HCT116 (cell line): ENCODE results near the gene SOD1. TPM values are rescaled to one million over a fixed set of nuclear protein-coding genes. Genes with fewer than 3 reads are reported as not detected.

Experiments
- ATAC-seq: fragments of 200-7000 bp; cut with Tn5 transposase; 2 replicates; pipeline ENCODE4 v1.9.1; 2020; ENCODE audit warnings: mild to moderate bottlenecking, moderate library complexity
- BruUV-seq: library from RNA; stranded (reverse); fragments of 400-500 nt; replicated peaks from 2 replicates; lab custom pipeline; 2021; lab: Mats Ljungman, UMichigan
- CTCF ChIA-PET: fragments of 300-600 bp; sonication (Branson Sonifier 250); formaldehyde crosslinking; loops from one replicate; lab custom pipeline; 2021; ENCODE audit warnings: antibody characterized with exemption; lab: Charles Lee
- POLR2A ChIA-PET: fragments of 300-600, 350-600 bp; sonication (Branson Sonifier 250); formaldehyde crosslinking; loops from one replicate; lab custom pipeline; 2021; ENCODE audit warnings: antibody characterized with exemption; lab: Charles Lee
- RAD21 ChIA-PET, 2 experiments: fragments of 300-600 bp; sonication (Branson Sonifier 250); formaldehyde crosslinking; loops; one replicate each; lab custom pipeline; 2023; ENCODE audit warnings: low total read pairs in 2 of 2; ENCODE audit not compliant: uncharacterized antibody in 2 of 2, unreplicated experiment in 2 of 2, low non-redundant PET in 1 of 2; lab: Charles Lee
- DNase-seq: peaks from one replicate; pipeline ENCODE4 v3.0.0-alpha.2; 2010; ENCODE audit warnings: low read depth, low spot score
- H2AFZ ChIP-seq: fragments of 200-600 bp; shearing (Covaris generic), sonication (generic); 2 replicates; pipeline ENCODE4 v1.6.1; 2017; ENCODE audit warnings: low read depth, mixed run types, mixed read lengths, antibody characterized with exemption, low read length; ENCODE audit not compliant: poor library complexity, severe bottlenecking
- H3K27ac ChIP-seq: 2 replicates; pipeline ENCODE4 v1.5.1; 2012; ENCODE audit warnings: low read depth, low read length
- H3K27me3 ChIP-seq: fragments of 200-600 bp; sonication (generic); 2 replicates; pipeline ENCODE4 v1.6.1; 2016; ENCODE audit warnings: mixed run types, low read length, mixed read lengths; ENCODE audit not compliant: insufficient read depth
- H3K36me3 ChIP-seq, 2 experiments: fragments of 200-500 bp in 1 of 2; fragments of 200-600 bp in 1 of 2; sonication (Bioruptor generic) in 1 of 2; sonication (generic) in 1 of 2; 2 replicates each; pipeline versions ENCODE4 v1.5.1 to v1.6.1; 2014 to 2016; ENCODE audit warnings: low read length in 2 of 2, inconsistent platforms in 1 of 2, mixed read lengths in 1 of 2, mixed run types in 1 of 2; ENCODE audit not compliant: insufficient read depth in 2 of 2, control insufficient read depth in 1 of 2
- H3K4me1 ChIP-seq, 2 experiments: fragments of 200-600 bp in 1 of 2; sonication (generic) in 1 of 2; 2 replicates each; pipeline versions ENCODE4 v1.5.1 to v1.6.1; 2012 to 2017; ENCODE audit warnings: low read length in 2 of 2, inconsistent platforms in 1 of 2, mild to moderate bottlenecking in 1 of 2, mixed read lengths in 1 of 2, mixed run types in 1 of 2, moderate library complexity in 1 of 2; ENCODE audit not compliant: insufficient read depth in 2 of 2, control insufficient read depth in 1 of 2
- H3K4me2 ChIP-seq: fragments of 200-600 bp; sonication (generic); 2 replicates; pipeline ENCODE4 v1.6.1; 2017; ENCODE audit warnings: mixed run types, low read length, mixed read lengths
- H3K4me3 ChIP-seq, 2 experiments: fragments of 200-600 bp in 1 of 2; sonication (generic) in 1 of 2; replicated peaks in 1 of 2; 2 replicates each; pipeline ENCODE4 v1.5.1; 2011 to 2016; ENCODE audit warnings: low read length in 2 of 2, control low read depth in 1 of 2, low read depth in 1 of 2, mild to moderate bottlenecking in 1 of 2, mixed read lengths in 1 of 2, mixed run types in 1 of 2
- H3K79me2 ChIP-seq: fragments of 200-600 bp; sonication (generic); 2 replicates; pipeline ENCODE4 v1.6.1; 2017; ENCODE audit warnings: mild to moderate bottlenecking, mixed run types, low read length, moderate library complexity, mixed read lengths; ENCODE audit not compliant: insufficient read depth
- H3K9ac ChIP-seq: fragments of 200-600 bp; sonication (generic); 2 replicates; pipeline ENCODE4 v1.6.1; 2016; ENCODE audit warnings: low read length, mixed read lengths
- H3K9me2 ChIP-seq: fragments of 200-600 bp; sonication (generic), shearing (Covaris generic); 2 replicates; pipeline ENCODE4 v1.6.1; 2017; ENCODE audit warnings: mixed run types, mild to moderate bottlenecking, moderate library complexity; ENCODE audit not compliant: insufficient read depth
- H3K9me3 ChIP-seq, 2 experiments: fragments of 200-500 bp in 1 of 2; fragments of 200-600 bp in 1 of 2; sonication (Bioruptor generic) in 1 of 2; sonication (generic) in 1 of 2; 2 replicates each; pipeline ENCODE4 v1.6.1; 2014 to 2017; ENCODE audit warnings: low read length in 2 of 2, mixed read lengths in 2 of 2, inconsistent platforms in 1 of 2, low read depth in 1 of 2, mild to moderate bottlenecking in 1 of 2, mixed run types in 1 of 2, moderate library complexity in 1 of 2; ENCODE audit not compliant: control insufficient read depth in 1 of 2, insufficient read depth in 1 of 2
- H4K20me1 ChIP-seq: fragments of 200-600 bp; sonication (generic), shearing (Covaris generic); 2 replicates; pipeline ENCODE4 v1.6.1; 2017; ENCODE audit warnings: mixed run types, mild to moderate bottlenecking, moderate library complexity; ENCODE audit not compliant: insufficient read depth
- ATF3 ChIP-seq: IDR thresholded peaks from 2 replicates; pipeline ENCODE4 v1.6.1; 2012
- CBX3 ChIP-seq: IDR thresholded peaks from 2 replicates; pipeline ENCODE4 v1.6.1; 2012; ENCODE audit warnings: low read depth
- EGR1 ChIP-seq: IDR thresholded peaks from 2 replicates; pipeline ENCODE4 v1.6.1; 2012; ENCODE audit warnings: low read depth
- ELF1 ChIP-seq: IDR thresholded peaks from 2 replicates; pipeline ENCODE4 v1.6.1; 2012; ENCODE audit warnings: low read depth, borderline replicate concordance
- EZH2 ChIP-seq: fragments of 200-600 bp; sonication (generic); IDR thresholded peaks from 2 replicates; pipeline ENCODE4 v1.6.1; 2017; ENCODE audit warnings: antibody characterized with exemption, mixed run types
- JUND ChIP-seq: IDR thresholded peaks from 2 replicates; pipeline ENCODE4 v1.6.1; 2012
- MAX ChIP-seq: IDR thresholded peaks from 2 replicates; pipeline ENCODE4 v1.6.1; 2012
- POLR2AphosphoS5 ChIP-seq: IDR thresholded peaks from 2 replicates; pipeline ENCODE4 v1.6.1; 2011; ENCODE audit warnings: mild to moderate bottlenecking, low read depth, low read length, moderate library complexity
- SRF ChIP-seq: IDR thresholded peaks from 2 replicates; pipeline ENCODE4 v1.6.1; 2012; ENCODE audit warnings: low read depth
- YY1 ChIP-seq: IDR thresholded peaks from 2 replicates; pipeline ENCODE4 v1.6.1; 2011; ENCODE audit warnings: low read length, low read depth, moderate library complexity, mild to moderate bottlenecking; ENCODE audit not compliant: insufficient replicate concordance; ENCODE audit errors: extremely low read depth
- ZFX ChIP-seq: fragments of 450-650 bp; IDR thresholded peaks from 2 replicates; pipeline ENCODE4 v1.6.1; 2017
- ZNF274 ChIP-seq: fragments of 200-500 bp; sonication (Bioruptor generic); IDR thresholded peaks from 2 replicates; pipeline ENCODE4 v1.6.1; 2014; ENCODE audit warnings: mild to moderate bottlenecking, low read depth, low read length, inconsistent platforms
- intact Hi-C: fragments of 100-400 bp; cut with micrococcal nuclease; formaldehyde crosslinking; loops from 2 replicates; pipeline ENCODE4 v1.10.0; 2022
- total RNA-seq: library from RNA; stranded (reverse); gene quantifications from one replicate; pipeline ENCODE4 v1.2.1, GENCODE V29; 2021; ENCODE audit not compliant: unreplicated experiment
- TF ChIP-seq, protein P1 (sequence below): IDR thresholded peaks from 2 replicates; pipeline ENCODE4 v1.6.1; 2011; ENCODE audit warnings: mild to moderate bottlenecking, low read length, moderate library complexity; ENCODE audit not compliant: insufficient replicate concordance; ENCODE audit errors: extremely low read depth

The SOD1 gene
- total RNA-seq, 1 experiment from 2014 or later = 419 TPM

DNA sequence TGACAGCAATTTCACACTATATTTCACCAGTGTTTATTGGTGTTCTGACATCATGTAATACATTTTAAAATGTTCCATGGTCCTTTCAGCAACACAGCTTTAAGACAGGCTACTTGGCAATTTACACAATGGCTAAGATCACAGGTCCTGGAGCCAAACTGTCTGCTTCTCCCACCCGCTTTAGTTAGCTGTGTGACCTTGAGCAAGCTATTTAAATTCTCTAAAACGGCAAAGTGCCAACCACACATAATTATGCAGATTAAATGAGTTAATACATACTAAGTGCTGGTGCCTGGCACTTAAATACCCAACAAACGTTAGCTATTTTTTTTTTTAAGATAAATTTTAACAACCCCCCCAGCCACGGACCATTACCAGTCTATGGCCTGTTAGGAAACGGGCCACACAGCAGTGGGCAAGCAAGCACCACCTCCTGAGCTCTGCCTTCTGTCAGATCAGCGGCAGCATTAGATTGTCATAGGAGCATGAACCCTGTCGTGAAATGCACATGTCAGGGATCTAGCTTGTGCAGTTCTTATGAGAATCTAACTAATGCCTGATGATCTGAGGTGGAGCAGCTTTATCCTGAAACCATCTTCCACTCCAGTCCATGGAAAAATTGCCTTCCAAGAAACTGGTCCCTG lies 26.9 kb downstream of the SOD1 start:
- no peak for DNase-seq
- ChIA-PET RAD21 (no interaction called here), POLR2A (no interaction called here), CTCF (no interaction called here)
- Histone ChIP-seq H2AFZ (no peak overlapping the region), H3K4me1 (no peaks in the 10 kb centered on the region), H3K9ac (no peak overlapping the region), H3K27ac (no peak overlapping the region), H3K4me2 (no peak overlapping the region), H3K4me3 (no peak overlapping the region), H3K9me3 (no peaks in the 10 kb centered on the region), H3K9me2 (no peaks in the 10 kb centered on the region), H4K20me1 (peaks cover 17% of the 10 kb centered on the region; the same call in 1 of the 2 replicates), H3K36me3 (peaks cover 47 to 58% of the 10 kb centered on the region in 2 experiments), H3K27me3 (no peaks in the 10 kb centered on the region), H3K79me2 (peaks cover 36% of the 10 kb centered on the region)
- TF ChIP-seq SRF = no peak
- intact Hi-C loops = no loop called here
- no TSS peak for BruUV-seq
- no peak for ATAC-seq

- Histone ChIP-seq H3K4me1 (no peaks in the 10 kb centered on the region), H3K27ac (no peak overlapping the region), H3K4me2 (no peak overlapping the region), H4K20me1 (peaks cover 17% of the 10 kb centered on the region; the same call in 1 of the 2 replicates), H3K27me3 (no peaks in the 10 kb centered on the region), H3K79me2 (peaks cover 36% of the 10 kb centered on the region), H2AFZ (no peak overlapping the region), H3K9ac (no peak overlapping the region), H3K4me3 (no peak overlapping the region), H3K9me2 (no peaks in the 10 kb centered on the region), H3K9me3 (no peaks in the 10 kb centered on the region), H3K36me3 (peaks cover 54 to 58% of the 10 kb centered on the region in 2 experiments)
- no TSS peak for BruUV-seq
- DNase-seq (no peak), ATAC-seq (no peak)
- no peak for TF ChIP-seq JUND
- TF ChIP-seq ATF3 = no peak
- TF ChIP-seq POLR2AphosphoS5 = no peak
- TF ChIP-seq ELF1 = no peak
- TF ChIP-seq YY1 = no peak
- TF ChIP-seq MAX = no peak
- TF ChIP-seq EGR1 = no peak
- no peak for TF ChIP-seq EZH2
- no peak for TF ChIP-seq ZFX
- TF ChIP-seq, protein P1, sequence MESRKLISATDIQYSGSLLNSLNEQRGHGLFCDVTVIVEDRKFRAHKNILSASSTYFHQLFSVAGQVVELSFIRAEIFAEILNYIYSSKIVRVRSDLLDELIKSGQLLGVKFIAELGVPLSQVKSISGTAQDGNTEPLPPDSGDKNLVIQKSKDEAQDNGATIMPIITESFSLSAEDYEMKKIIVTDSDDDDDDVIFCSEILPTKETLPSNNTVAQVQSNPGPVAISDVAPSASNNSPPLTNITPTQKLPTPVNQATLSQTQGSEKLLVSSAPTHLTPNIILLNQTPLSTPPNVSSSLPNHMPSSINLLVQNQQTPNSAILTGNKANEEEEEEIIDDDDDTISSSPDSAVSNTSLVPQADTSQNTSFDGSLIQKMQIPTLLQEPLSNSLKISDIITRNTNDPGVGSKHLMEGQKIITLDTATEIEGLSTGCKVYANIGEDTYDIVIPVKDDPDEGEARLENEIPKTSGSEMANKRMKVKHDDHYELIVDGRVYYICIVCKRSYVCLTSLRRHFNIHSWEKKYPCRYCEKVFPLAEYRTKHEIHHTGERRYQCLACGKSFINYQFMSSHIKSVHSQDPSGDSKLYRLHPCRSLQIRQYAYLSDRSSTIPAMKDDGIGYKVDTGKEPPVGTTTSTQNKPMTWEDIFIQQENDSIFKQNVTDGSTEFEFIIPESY = no peak
- no peak for TF ChIP-seq CBX3
- TF ChIP-seq ZNF274 = no peak
- intact Hi-C loops = no loop called here
- POLR2A ChIA-PET = no interaction called here
- CTCF ChIA-PET = no interaction called here
- RAD21 ChIA-PET = no interaction called here
These were observed 27.6 kb downstream of the SOD1 start for GRCh38 chr21:31687108-31687507.
